ENCODE data around the gene SMG1. TPM values are rescaled to one million over a fixed set of nuclear protein-coding genes. Genes with fewer than 3 reads are reported as not detected.
"Not testable (repeated sequence)": the region's sequence is repeated elsewhere in the genome, so short reads cannot be mapped to it uniquely, and the experiment has no call there.

SMG1 gene
- total RNA-seq, 2 donors from 2014 or later: 69.2 to 142 TPM

- DNase-seq (ENCODE audit: low spot score) (no peak), ATAC-seq (ENCODE audit: insufficient number of reproducible peaks, low FRiP score, low read depth) (no peak)
- no peak overlapping the region for H3K27ac ChIP-seq
- H3K9me3 ChIP-seq: no peaks in the 10 kb centered on the region
- no peak for TF ChIP-seq CTCF (IDR thresholded peaks at IDR 0.05)
- peaks cover 24 to 26% of the 10 kb centered on the region in 2 donors for H3K4me1 ChIP-seq (ENCODE audit: control insufficient read depth in 1 of 2, low read depth in 2 of 2)
- H3K4me3 ChIP-seq: no peak overlapping the region
- H3K27me3 ChIP-seq (replicated peaks; ENCODE audit: insufficient read depth): no peaks in the 10 kb centered on the region
- peaks cover 46% of the 10 kb centered on the region for H3K36me3 ChIP-seq
Measured at GRCh38 chr16:18783430-18784341, 142.5 kb downstream of the SMG1 start.

GRCh38 chr16:18782697-18783429 is 143.3 kb downstream of the SMG1 start:
- DNase-seq (ENCODE audit: low spot score): no peak
- H3K36me3 ChIP-seq: peaks cover 42% of the 10 kb centered on the region
- no peak overlapping the region for H3K27ac ChIP-seq

GRCh38 chr16:18781232-18781631 is 145.0 kb downstream of the SMG1 start:
- DNase-seq (ENCODE audit: low spot score); H3K9me3 ChIP-seq; H3K4me3 ChIP-seq; ATAC-seq (ENCODE audit: insufficient number of reproducible peaks, low FRiP score, low read depth); H3K4me1 ChIP-seq (ENCODE audit: control insufficient read depth in 1 of 2, low read depth in 2 of 2); H3K27me3 ChIP-seq (replicated peaks; ENCODE audit: insufficient read depth); H3K27ac ChIP-seq: not testable (repeated sequence)
- H3K36me3 ChIP-seq: peaks cover 33% of the 10 kb centered on the region

More at GRCh38 chr16:18782697-18783429, 143.3 kb downstream of the SMG1 start:
- peaks cover 16 to 17% of the 10 kb centered on the region in 2 donors for H3K4me1 ChIP-seq (ENCODE audit: control insufficient read depth in 1 of 2, low read depth in 2 of 2)
- TF ChIP-seq CTCF (IDR thresholded peaks at IDR 0.05): no peak
- ATAC-seq (ENCODE audit: insufficient number of reproducible peaks, low FRiP score, low read depth): no peak
- no peak overlapping the region for H3K4me3 ChIP-seq
- H3K27me3 ChIP-seq (replicated peaks; ENCODE audit: insufficient read depth): no peaks in the 10 kb centered on the region
- no peaks in the 10 kb centered on the region for H3K9me3 ChIP-seq

- not testable (repeated sequence) for DNase-seq (ENCODE audit: low spot score); H3K27ac ChIP-seq; H3K27me3 ChIP-seq (replicated peaks; ENCODE audit: insufficient read depth); H3K9me3 ChIP-seq; H3K4me3 ChIP-seq; ATAC-seq (ENCODE audit: insufficient number of reproducible peaks, low FRiP score, low read depth); H3K4me1 ChIP-seq (ENCODE audit: control insufficient read depth in 1 of 2, low read depth in 2 of 2)
- H3K36me3 ChIP-seq: peaks cover 32% of the 10 kb centered on the region
Measured at GRCh38 chr16:18780460-18781026, 145.7 kb downstream of the SMG1 start.

GRCh38 chr16:18777664-18778063 is 148.5 kb downstream of the SMG1 start:
- H3K4me1 ChIP-seq (ENCODE audit: control insufficient read depth in 1 of 2, low read depth in 2 of 2); DNase-seq (ENCODE audit: low spot score); H3K9me3 ChIP-seq; ATAC-seq (ENCODE audit: insufficient number of reproducible peaks, low FRiP score, low read depth); H3K27me3 ChIP-seq (replicated peaks; ENCODE audit: insufficient read depth); H3K4me3 ChIP-seq; H3K36me3 ChIP-seq; H3K27ac ChIP-seq: not testable (repeated sequence)

GRCh38 chr16:18776334-18776733 is 149.9 kb downstream of the SMG1 start:
- ATAC-seq (ENCODE audit: insufficient number of reproducible peaks, low FRiP score, low read depth); H3K9me3 ChIP-seq; H3K4me1 ChIP-seq (ENCODE audit: control insufficient read depth in 1 of 2, low read depth in 2 of 2); H3K4me3 ChIP-seq; DNase-seq (ENCODE audit: low spot score); H3K27ac ChIP-seq; H3K36me3 ChIP-seq; H3K27me3 ChIP-seq (replicated peaks; ENCODE audit: insufficient read depth): not testable (repeated sequence)

- not testable (repeated sequence) for H3K9me3 ChIP-seq; H3K4me1 ChIP-seq (ENCODE audit: control insufficient read depth in 1 of 2, low read depth in 2 of 2); H3K4me3 ChIP-seq; H3K27me3 ChIP-seq (replicated peaks; ENCODE audit: insufficient read depth); H3K36me3 ChIP-seq; DNase-seq (ENCODE audit: low spot score); H3K27ac ChIP-seq; ATAC-seq (ENCODE audit: insufficient number of reproducible peaks, low FRiP score, low read depth)
Measured at GRCh38 chr16:18774651-18775050, 151.6 kb downstream of the SMG1 start.

- not testable (repeated sequence) for H3K9me3 ChIP-seq; H3K4me1 ChIP-seq (ENCODE audit: control insufficient read depth in 1 of 2, low read depth in 2 of 2); H3K4me3 ChIP-seq; H3K27me3 ChIP-seq (replicated peaks; ENCODE audit: insufficient read depth); H3K27ac ChIP-seq; H3K36me3 ChIP-seq; ATAC-seq (ENCODE audit: insufficient number of reproducible peaks, low FRiP score, low read depth); DNase-seq (ENCODE audit: low spot score)
Measured at GRCh38 chr16:18772171-18772570, 154.0 kb downstream of the SMG1 start.

GRCh38 chr16:18770336-18770962 is 155.8 kb downstream of the SMG1 start:
- H3K4me1 ChIP-seq (ENCODE audit: control insufficient read depth in 1 of 2, low read depth in 2 of 2); H3K27ac ChIP-seq; H3K36me3 ChIP-seq; H3K4me3 ChIP-seq; DNase-seq (ENCODE audit: low spot score); H3K27me3 ChIP-seq (replicated peaks; ENCODE audit: insufficient read depth); H3K9me3 ChIP-seq; ATAC-seq (ENCODE audit: insufficient number of reproducible peaks, low FRiP score, low read depth): not testable (repeated sequence)

- H3K9me3 ChIP-seq; H3K4me1 ChIP-seq (ENCODE audit: control insufficient read depth in 1 of 2, low read depth in 2 of 2); DNase-seq (ENCODE audit: low spot score); ATAC-seq (ENCODE audit: insufficient number of reproducible peaks, low FRiP score, low read depth); H3K36me3 ChIP-seq; H3K4me3 ChIP-seq; H3K27me3 ChIP-seq (replicated peaks; ENCODE audit: insufficient read depth); H3K27ac ChIP-seq: not testable (repeated sequence)
Measured at GRCh38 chr16:18767217-18767616, 159.0 kb downstream of the SMG1 start.
